OCI-M2 (cell line): ENCODE data around the gene RBBP8NL.

Source experiments
- DNase-seq: peaks from one replicate; lab custom pipeline; 2025; ENCODE audit not compliant: unreplicated experiment; lab: John Stamatoyannopoulos, UW

RBBP8NL gene, protein sequence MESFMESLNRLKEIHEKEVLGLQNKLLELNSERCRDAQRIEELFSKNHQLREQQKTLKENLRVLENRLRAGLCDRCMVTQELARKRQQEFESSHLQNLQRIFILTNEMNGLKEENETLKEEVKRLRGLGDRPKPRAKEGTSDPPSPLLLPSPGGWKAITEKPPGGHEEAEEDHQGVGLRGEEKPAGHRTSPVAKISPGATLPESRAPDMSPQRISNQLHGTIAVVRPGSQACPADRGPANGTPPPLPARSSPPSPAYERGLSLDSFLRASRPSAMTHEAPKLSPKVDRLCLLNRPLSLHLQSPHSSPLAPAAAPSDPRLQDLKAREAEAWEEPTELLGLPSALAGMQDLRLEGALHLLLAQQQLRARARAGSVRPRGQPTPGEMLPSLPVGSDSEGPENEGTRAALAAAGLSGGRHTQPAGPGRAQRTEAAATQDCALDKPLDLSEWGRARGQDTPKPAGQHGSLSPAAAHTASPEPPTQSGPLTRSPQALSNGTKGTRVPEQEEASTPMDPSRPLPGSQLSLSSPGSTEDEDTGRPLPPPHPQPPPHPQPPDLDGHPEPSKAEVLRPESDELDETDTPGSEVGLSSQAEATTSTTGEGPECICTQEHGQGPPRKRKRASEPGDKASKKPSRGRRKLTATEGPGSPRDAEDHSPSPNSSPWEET

DNA sequence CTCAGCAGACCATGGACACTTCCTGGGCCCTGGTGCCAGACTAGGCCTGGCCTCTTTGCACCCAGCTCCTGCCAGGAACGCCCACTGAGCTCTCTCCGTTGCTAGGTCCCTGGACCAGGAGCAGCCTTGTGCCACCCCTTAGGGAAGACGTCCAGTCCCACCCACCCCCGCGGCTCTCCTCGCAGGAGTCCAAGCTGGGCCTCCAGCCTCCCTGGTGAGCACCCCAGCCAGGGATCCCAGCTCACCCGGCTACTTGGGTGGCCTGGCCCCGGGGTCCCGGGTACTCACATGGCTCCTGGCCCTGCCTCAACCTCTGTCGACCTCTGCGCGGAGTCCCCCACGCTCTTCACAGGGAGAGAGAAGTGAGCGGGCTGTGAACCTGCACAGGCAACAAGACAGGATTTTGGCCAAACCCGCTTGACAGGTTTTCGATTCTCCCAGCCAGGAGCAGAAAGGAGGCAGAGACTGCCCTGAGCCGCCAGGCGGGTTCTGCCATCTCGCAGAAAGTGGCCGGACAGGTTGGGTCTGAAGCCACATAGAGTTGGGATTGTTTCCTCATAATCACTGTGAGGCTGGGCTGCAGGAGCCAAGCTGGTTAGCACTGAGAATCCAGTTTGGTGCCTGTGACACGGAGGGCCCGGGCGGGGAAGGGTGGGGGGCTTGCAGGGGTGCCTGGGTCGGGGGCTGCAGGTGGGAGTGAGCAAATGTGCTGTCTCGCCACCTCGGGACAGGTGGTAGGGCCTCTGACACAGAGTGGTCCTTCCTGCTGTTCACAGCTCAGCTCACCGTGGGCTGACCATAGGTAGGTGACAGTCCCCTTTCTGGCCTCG is at the start of gene RBBP8NL:
RBBP8NL (minus strand) TSS at position 368 of the 830 bp plus-strand sequence. CDS start 7,892 bp downstream, outside the sequence.
- no peak for DNase-seq

DNA sequence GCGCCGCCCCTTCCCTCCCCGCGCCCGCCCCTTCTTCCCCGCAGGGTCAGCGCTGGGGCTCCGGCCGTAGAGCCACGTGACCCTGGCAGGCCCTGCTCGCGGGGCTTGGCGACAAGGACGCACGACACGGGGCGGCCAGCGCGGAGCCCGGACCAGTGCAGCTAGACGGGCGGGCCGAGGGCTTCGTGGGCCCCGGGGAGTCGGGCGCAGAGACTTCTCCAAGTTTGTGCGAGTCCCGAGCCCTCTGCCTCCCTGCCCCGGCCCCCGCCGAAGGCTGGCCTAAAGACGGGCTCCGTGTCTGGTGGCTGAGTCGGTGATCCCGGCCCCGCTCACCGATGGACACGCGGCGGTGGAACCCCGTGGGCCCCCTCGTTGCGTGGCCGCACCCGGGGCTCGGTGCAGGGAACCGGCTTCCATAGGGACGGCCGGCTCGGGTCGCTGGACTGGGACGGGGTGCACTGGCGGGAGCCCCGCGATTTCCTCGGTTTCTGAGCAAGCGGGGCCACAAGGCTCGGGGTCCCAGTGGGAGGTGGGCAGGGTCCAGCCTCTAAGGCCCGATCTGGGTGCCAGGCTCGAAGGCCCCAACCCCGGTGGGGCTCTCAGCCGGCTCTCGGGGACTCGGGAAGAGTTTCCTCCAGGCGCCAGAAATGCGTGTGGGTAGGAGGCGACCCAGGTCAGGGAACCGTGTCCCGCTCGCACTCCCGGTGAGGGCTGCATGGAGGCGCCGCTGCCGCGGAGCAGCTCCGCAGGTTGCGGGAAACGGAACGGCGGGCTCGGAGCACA is 48.9 kb upstream of the RBBP8NL start:
- no peak for DNase-seq

DNA sequence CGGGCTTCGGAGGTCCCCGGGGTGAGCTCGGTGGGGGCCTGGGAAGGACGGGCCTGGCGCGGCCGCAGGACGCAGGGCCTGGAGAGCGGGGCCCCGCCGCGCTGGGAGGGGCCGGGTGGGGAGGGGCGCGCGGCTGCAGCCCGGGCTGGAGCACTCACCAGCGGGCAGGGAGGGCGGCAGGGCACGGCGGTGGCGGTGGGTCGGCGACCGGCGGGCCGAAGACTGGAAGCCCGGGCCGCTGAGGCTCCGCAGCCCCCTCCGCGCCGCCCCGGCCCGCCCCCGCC is 48.4 kb upstream of the RBBP8NL start, which contains the start of gene GATA5:
GATA5 (minus strand) TSS at position 224 of the 284 bp plus-strand sequence. CDS start 474 bp downstream, outside the sequence.
- DNase-seq = no peak

DNA sequence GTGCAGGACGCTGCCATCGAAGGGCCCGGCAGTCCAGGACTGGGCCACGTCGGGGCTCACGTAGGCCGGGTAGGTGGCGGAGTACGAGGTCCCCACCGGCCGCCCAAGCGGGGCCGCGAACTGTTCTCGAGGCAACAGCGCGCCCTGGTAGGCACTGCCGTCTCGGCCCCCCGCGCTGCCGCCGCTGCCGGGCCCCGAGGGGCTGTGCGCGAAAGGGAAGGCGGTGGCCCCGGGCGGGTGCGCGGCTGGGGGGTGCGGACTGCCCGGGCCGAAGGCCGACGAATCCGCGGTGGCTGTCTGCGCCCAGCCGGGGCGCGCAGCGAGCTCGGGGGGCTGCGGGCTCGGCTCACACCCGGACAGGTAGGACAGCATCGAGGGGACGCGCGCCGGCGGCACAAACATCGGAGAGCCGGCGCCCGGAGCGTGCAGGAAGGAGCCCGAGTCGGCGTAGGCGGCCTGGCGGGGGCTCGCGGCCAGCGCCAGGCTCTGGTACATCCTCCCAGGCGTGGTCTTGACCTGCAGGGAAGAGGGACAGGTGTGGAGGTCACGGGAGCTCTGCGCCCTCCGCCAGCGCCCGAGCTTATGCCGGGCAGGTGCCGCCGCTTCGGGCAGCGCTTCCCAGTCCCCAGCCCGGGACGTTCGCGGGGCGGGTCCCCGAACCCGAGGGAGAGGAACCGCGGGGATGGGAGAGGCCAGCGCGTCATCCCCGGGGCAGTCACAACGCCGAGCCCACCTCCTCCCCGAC is 47.9 kb upstream of the RBBP8NL start:
- DNase-seq = no peak

DNA sequence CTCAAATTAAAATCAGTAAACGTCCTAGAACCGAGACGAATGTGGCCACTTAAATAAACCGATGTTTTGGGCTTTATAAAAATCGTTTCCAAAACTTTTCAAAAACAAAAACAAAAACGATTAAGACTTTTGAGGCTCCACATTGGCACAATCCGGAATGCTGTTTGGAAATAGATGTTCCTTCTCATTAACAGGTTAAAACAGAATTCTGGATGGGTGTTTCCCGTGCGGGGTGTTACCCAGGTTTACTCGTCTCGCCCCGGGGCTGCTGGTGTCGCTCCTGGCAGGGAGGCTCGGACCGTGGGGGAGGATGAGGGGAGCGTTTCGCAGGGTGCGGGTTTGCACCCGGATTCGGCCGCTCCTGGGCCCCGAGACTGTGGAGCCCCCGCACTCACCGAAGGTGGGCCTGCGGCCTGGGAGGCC is 47.3 kb upstream of the RBBP8NL start:
- DNase-seq = no peak

DNA sequence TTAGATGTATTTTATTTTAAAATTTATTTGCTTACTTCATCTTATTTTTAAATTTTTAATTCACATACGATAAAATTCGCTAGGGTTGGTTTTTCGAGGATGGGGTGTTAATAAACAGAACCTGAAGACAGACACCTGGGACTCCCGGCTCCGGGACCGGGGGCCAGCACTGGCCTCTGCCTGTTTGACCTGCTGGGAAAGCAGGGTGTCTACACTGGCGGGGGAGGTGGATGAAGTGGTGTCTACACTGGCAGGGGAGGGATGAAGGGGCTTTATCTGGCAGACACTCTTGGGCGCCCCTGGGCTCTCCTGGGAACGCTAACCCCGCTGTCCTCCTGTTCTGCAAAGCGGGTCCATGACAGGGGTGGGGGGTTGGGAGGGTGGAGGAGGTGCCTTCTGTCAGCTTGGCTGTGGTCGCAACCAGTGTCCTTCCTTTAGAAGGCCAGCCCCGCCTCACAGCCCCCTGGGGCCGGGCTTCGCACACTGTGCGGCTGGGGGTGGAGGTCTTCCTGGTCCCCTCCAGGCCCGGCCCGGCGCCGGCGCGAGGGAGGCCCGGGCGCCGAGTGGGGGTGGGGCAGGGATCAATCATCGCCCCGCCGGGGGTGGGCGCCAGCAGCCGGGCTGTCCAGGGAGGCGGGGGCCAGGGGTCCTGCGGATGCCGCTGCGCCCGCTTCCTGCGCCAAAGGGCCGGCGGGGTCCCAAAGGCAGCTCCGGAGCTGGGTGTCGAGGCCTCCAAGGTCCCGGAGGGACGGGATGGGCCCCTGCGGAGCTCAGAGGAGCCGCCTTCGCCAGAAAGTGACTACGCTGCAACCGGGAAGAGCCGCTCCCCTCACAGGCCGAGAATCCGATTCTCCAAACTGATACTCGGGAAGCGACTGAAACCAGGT is 46.6 kb upstream of the RBBP8NL start:
- no peak for DNase-seq

DNA sequence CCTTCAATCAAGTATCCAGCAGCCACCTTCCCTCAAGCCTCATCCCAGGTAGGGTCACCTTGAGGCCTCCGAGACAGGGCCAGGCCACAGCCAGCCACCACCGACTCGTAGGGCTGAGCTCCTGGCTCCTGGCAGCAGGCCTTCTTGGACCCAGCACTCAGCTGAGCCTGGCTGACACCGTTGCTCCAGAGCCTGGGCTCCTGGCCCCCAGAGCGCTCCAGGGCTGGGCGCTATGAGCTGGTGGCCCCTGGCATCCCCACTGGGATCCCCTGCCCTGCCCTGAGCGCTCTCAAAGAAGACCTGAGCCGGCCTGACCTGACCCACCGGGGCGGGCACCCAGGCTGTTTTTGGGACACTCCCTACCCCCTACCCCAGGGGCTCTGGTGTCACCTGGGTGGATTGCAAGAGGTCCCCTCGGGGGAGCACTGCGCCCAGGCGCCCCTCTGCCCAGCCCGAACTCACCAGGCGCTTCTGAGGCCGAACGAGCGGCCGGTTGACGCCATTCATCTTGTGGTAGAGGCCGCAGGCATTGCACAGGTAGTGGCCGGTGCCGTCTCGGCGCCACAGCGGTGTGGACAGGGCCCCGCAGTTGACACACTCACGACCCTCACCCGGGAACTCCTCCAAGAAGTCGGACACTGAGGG is 45.7 kb upstream of the RBBP8NL start:
- DNase-seq = no peak

DNA sequence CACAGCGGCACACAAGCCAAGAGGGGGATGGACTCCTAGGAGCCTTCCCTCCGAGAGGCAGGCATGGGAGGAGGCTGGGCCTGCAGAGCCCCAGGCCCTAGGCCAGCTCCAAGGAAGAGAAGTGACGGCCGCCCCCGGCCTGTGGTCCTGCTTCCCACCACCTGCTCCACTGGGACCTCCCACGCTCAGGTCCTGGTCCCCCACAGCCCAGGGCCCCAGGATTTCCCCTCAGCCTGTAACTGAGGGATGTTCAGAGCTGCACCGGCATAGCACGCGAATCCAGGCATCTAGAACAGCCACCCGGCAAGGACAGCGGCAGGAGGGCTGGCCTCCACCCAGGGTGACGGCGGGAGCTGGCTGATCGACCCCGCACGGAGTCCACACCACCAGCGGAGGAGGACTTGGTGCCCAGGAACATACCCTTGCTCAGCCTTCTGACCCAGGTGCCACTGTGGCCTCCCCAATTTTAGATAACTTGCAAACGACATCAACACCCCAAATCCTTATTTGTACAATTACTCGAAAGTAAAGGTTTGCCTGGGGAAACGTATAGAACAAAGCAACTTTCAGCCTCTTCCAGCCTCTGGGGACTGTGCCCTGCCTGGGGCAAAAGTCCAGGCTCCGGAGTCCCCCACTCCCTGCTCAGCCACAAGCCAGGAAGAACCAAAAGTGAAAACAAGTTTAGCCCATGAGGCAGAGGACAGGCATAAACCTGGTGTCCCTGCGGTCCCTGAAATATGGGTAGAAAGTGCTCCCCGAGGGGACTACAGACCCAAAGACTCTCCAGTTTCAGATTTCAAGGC is 45.0 kb upstream of the RBBP8NL start:
- DNase-seq = no peak

DNA sequence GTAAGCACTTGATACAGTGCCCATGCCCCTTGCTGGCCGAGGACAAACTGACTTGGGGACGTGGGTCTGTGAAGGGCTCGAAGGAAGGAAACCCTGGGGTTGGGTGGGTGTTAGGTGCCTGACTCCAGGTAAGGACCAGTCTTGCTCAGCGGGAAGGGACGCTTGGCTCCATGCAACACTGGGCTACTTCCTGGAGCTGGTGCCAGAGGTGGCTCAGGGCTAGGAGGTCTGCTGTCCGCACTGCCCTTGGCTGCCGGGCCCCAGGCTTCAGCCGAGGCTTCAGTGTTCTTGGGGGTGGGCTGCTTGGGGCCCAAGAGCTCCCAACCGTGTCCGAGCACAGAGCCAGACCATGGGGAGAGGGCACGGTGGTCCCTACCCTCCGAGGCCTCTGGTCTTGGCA is 43.1 kb upstream of the RBBP8NL start:
- no peak for DNase-seq

DNA sequence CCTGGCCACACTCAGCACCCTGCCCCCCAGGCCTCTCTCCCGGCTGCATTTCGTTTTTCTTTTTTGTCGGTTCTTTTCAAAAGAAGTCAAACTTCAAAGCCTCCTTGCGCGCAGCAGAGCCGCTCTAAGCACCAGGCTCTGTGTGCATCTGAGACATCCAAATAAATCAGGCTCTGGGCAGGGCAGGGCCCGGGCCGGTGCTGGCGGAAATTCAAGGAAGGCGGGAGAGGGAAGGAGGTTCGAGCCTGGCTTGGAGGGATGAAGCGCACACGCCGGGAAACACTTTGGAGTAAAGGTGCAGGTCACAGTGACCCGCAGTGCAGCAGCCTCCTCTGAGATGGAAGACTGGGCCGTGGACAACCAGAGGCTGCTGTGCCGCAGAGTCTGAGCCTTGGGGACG is 42.7 kb upstream of the RBBP8NL start:
- DNase-seq = no peak

DNA sequence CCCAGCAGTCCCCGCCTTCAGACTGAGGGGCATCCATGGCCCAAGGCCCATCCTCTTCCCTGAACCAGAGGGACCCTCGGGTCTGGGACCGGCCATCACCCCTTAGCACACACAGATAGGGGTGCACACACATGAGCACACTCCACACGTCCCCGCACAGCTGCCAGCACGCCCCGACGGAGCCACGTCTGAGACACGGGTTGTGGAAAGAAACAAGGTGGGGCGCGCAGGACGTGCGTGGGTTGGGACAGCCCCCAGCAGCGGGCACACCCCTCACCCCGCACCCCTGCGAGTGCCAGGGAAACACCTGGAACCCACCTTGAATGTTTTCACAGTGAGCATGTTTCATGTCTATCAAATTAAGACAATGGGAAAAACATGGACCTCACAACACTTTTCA is 42.0 kb upstream of the RBBP8NL start:
- DNase-seq = no peak

DNA sequence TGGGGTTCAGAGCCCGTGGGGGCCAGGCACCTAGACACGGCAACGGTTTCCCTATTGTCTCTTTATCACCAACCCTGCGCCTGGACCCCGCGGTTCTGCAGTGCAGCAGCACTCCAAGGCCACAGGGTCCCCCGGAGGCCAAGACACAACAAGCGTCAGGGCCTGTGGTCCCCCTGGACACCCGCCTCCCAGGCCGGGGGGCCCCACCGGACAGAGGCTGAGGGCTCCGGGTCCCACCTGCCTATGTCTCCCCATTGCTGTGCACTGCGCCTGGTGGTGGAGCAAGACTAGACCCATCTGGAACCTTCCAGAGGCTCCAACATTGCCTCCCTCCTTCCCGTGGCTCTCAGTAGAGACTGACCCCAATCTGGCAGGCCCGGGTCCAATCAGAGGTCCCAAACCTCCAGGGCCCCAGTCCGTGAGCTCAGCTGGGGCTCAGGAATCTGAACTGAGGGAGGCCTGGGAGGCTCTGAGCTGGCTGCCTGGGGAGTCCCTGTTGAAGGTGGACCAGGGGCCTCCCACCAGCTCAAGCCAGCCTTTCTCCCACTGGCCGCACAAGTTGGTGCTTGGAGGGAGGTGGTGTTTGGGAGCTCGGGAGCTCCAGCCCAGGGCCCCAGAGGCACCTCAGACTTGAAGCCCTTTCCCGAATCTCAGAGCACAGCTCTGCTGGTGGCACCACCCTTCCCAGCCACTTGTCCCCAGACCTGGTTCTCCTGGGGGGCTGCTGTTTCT is 39.6 kb upstream of the RBBP8NL start:
- DNase-seq = no peak

DNA sequence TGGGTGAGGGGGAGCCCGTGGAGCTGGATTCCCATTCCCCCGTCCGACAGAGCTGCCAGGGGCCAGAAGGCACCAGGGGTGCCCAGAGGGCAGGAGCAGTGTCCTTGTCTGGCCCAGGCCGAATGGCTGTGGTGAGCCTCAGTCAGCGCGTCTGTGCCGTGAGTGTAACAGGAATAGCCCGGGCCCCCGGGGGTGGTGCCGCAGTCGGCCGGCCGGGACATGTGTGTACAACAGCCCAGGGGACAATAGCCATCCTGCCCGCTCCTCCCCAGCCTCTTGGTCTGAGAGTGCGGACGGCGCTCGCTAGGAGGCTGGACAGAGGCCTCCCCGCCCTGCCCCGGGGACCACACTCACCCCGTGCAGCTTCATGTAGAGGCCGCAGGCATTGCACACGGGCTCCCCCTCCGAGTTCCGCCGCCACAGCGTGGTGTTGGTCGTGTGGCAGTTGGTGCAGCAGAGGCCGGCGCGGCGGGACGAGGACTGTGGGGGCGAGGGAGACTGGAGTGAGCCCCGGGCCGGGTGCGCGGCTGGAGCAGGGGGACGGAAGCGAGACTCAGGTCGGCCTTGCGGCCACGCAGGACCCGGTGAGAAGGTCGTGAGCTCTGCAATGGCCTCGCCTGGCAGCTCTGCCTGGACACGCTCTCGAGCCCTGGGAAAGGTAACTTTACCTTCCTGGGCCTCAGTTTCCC is 38.9 kb upstream of the RBBP8NL start:
- no peak for DNase-seq

DNA sequence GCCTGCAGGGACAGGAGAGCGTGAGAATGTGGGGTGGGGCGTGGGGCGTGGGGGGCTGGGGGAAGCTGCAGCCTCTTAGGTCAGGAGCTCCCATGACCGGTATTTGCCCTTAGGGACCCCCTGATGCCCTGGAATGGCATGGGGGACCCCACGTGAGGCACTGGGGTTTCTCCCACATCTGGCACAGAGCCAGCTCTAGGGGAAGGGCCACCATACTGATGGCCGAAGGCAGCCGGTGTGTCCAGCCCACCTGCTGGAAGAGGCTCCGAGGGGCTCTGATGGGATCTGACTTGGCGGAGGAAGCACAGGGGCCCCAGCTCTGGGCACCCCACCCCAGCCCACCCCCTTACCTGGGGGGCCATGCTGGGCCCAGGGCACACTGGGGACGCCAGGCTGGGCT is 37.7 kb upstream of the RBBP8NL start:
- DNase-seq = no peak

DNA sequence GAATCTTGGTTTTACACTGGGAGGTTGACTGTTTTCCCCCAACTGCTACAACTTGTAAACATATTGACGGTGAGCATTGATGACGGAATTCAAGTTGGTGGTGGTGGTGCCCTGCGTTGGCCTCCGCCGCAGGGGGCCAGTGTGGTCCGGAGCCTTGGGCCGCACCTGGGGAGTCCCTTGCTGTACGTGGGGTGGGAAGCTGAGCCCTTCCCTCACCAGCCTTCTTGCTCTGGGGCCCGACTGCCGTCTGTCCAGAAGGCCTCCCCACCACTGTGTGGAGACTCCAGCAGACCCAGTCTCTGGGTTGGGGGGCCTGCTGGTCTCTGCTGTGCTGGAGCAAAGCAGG is 37.1 kb upstream of the RBBP8NL start:
- DNase-seq = no peak

DNA sequence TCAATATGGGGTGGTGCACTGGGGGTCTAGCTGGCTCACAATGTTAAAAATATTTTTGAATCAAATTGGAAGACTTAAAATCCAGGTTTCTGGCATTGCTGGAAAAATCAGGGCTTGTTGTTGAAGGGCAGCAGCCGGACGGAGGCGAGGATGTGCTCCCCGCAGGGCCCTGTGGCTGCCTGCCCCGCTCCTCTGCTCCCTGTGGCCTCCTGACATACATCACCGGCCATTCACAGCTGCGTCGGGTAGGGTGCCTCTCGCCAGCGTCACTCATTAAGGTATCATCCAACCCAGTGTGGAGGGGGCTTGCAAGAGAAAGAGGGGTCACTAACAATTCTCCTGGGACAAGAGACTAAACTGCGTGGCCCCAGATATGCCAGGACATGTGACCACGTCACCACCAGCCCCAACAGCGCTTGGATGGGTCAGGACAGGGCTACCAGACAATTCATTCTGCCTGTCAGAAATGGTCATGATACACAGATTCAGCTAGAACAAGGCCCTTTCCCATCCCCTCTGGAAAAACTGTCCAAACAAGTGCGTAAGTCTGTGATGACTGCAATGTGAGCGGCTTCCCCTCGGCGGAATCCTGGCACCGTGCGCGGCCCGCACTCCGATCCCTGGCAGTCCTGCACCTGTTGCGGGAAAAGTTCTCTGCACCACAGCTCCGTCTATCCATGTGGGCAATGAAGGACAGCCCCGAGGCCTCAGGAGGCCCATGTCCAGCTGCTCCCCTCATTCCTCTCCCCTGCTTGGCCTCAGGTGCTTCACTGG is 36.5 kb upstream of the RBBP8NL start:
- no peak for DNase-seq
